NAMALWA (cell line): Measurements from ENCODE around the gene NFX1.
"Not testable (repeated sequence)": the region's sequence is repeated elsewhere in the genome, so short reads cannot be mapped to it uniquely, and the experiment has no call there.

Experiments
- DNase-seq: peaks from one replicate; pipeline ENCODE4 v3.0.0-alpha.2; 2015; ENCODE audit warnings: low spot score

The NFX1 gene

DNA sequence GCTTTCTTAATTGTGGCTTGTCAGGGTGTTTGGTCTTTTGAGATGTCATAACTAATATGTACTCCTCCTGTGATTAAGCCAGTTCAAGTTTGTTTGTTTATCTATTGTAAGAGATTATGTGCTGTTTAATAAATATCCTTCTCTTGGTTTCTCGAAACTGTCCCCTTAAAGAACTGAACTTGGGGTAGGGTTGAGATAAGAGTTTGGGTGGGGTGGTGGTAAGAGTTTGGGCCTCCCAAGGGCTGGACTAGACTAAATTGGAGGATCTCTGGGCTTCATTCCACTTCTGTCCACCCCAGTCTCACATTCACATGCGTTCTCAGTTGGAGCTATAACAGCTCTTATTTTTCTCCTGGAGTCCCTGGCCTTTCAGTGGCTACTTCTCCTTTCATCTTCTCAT is 73.8 kb downstream of the NFX1 start:
- no peak for DNase-seq

DNA sequence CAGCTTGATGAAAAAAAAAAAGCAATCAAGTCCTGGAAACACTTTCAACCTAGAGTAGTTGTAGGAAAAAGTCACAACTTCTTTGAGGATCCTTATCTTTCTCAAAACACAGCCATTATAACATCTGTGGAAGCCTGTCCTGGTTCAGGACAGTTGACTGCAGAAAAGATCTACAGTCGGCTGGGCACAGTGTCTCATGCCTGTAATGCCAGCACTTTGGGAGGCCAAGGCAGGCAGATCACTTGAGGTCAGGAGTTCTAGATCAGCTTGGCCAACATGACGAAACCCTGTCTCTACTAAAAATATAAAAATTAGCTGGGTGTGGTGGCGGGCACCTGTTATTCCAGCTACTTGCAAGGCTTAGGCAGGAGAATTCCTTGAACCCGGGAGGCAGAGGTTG is 74.5 kb downstream of the NFX1 start:
- not testable (repeated sequence) for DNase-seq

DNA sequence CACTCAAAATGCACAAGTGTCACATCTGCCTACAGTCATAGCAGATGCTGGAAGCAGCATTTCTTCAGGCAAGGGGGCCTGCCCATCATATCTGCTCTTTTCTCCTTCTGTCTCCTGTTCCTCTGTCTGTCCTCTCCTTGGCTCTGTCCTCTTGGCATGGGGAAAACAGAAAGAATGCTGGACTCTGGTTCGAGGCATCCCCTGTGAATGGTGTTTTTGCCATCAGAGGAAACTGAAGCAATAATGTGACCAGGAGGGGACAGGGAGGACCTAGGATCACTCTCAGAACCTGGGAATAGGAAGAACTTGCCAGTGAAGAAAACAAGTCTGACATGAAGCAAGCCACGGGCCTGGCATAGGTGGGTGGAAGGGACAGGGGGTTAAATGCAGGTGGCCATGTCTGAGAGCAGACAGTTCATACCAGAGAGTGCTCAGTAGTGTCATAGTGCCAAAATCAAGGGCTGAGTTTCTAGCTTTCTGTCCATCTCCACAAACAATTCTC is 76.7 kb downstream of the NFX1 start:
- no peak for DNase-seq

DNA sequence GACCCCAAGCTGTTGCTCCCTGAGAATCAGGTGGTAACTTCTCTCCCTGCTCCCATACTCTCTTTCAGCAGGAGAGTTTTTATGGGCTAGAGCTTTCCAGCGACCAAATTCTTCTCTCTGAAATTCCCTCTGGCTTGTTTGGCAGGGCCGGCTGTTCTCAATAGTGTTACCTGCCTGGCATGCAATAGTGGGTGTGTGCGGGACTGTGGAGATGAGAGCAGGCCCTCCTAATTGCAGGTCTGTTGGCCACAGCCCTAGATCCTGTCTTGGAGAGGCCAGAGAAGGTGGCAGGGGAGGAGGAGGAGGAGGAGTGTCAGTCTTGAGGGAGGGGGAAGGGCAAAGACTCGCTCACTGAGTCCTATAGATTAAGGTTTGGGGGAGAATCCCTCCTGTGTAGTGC is 82.6 kb downstream of the NFX1 start:
- DNase-seq, result no peak

GRCh38 chr9:33374190-33374589 is 83.9 kb downstream of the NFX1 start:
- no peak for DNase-seq

DNA sequence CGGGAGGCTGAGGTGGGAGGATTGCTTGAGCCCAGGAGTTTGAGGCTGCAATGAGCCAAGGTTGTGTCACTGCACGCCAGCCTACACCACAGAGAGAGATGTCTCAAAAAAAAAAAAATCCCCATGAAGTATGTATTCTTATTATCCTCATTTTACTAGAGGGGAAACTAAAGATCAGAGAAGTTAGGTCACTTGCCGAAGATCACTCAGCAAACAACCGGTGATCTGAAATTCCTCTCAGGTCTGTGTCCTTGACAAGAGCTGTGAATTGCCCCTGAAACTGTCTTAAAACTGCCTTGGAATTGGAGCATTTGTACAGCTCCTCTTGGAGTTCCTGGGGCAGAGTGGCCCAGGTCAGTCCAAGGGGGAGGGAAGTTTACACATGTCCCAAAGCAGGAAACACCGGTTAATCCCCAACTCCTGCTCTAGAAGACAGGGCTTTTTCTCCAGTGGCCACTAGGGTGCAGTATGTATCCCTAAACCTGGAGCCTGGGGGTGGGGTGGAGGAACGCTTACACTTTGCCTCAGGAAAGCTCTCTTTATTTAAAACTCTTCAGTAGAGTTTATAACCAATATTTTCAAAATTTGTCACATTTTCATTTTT is 84.4 kb downstream of the NFX1 start:
- peak; percentile 82 for DNase-seq

DNA sequence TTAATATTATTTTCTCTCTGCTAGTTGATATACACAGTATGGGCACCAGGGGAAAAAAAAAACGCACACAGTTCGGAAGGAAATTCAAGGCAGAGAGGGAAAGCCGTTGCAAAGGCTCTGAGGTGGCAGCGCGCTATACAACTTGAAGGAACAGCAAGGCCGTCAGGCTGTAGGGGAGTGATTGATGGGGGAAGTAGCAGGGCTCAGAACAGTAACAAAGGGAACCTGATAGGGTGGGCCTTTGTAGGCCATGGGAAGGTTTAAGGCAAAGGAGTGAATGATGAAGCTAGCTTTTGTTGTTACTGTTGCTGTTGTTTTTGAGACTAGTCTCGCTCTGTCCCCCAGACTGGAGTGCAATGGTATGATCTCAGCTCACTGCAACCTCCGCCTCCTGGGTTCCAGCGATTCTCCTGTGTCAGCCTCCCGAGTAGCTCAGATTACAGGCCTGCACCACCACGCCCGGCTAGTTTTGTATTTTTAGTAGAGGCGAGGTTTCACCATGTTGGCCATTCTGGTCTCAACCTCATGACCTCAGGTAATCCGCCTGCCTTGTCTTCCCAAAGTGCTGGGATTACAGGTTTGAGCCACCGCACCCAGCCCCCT is 85.0 kb downstream of the NFX1 start:
- no peak for DNase-seq

DNA sequence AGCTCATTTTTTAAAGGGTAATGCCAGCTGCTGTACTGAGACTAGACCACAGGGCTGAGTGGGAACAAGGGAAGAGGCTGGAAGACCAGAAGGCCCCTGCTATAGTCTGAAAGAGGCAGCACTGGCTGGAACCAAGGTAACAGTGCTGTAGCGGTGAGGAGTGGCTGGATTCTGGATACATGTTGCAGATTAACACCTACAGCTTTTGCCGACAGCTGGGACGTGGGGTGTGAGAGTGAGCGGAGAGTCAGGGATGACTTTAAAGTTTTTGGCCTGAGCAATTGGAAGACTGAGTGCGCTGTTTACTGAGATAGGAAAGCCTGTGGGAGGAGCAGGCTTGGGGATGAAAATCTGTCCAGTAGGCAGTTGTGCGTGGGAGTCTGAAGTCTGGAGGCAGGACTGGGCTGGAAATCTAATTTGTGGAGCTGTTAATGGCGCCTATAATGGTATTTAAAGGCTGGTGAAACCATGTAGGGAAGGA is 85.6 kb downstream of the NFX1 start:
- DNase-seq, result no peak

DNA sequence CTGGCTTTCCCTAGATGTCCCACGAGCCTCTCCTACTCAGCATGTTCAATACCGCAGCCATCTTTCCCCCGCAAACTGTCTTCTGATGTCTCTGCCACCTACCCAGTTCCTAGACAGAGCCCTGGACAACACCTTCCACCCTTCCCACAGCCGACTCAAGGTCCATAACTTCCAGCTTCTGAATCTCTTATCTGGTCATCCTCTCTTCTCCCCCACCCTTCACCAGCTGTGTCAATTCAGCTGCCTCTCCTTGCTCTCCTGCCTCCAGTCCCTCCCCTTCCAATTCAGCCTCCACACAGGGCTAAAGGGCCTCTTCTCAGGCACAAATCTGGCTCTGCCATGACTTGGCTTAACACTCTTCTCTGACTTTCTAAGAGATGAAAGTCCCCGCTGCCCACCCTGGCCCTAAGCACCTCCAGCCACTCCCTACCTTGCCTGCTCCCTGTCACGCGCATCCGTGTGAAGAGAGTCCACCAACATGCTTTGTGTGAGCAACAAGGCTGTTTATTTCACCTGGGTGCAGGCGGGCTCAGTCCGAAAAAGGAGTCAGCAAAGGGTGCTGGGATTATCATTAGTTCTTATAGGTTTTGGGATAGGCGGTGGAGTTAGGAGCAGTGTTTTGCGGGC is 86.9 kb downstream of the NFX1 start:
- DNase-seq, result no peak

DNA sequence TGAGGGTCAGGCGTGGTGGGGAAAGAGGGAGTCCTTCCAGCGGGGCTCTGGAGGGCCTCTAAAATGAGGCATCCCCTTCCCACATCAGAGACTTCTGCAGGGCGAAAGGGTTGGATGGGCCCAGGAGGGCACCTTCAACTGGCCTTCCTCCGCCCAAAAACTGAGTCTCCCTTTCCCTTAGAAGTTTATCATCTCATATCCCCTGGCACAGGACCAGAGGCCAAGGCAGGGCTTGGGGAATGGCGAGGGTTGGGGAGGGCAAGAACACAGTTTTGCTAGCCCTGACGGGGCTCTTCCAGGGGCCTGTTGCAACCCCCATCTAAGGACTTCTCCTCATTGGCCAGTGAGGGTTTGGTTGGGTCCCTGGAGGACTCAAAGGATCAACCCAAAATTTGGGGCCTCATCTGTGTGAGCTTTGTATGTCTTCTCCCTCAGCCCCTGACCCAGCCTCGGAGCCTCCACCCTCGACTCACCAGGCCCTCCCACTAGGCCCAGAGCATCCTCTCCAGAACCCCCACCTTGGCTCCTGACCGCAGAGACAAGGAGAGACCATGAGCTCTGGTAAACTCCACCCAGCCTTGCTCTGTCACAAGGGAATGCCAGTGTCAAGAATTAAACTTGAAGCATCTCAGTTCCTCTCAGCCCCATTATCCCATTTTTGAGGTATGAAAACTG is 87.9 kb downstream of the NFX1 start:
- DNase-seq, result no peak

DNA sequence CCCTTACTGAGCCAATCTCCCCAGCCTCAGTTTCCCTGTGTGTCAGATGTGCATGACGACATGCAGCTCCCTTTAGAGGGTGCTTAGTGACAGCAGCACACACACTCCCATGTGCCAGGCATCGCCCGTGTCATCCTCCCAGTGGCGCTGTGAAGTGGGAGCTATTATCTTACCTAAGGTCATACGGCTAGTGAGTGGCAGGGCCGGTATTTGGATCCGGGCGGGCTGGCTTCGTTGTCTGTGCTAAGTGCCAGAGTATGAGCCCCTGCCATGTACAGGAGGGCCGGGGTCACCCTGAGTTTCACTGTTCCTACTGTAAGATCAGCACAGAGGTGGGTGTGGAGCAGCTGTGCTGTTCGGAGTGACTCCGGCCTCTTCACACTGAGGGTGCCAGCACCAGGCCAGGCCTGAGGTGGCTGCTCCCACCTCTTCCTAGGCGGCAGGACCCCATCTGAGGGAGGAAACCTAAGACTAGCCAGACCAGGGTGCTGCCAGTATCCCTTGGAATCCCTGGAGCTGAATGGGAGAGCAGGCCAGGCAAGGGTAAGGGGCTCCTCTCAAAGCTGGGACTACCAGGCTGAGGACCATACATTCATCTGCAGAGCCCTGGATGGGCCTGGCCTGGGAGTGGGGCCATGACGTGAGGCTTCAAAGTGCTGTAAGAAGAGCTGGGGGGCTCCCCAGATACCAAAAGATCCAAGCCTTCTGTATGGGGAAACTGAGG is 89.5 kb downstream of the NFX1 start:
- DNase-seq, result no peak

- peak; percentile 23 for DNase-seq
Observed at GRCh38 chr9:33380390-33381094, 90.2 kb downstream of the NFX1 start.

GRCh38 chr9:33381231-33381791 is 91.0 kb downstream of the NFX1 start:
- DNase-seq, result no peak

GRCh38 chr9:33382397-33382796 is 92.1 kb downstream of the NFX1 start:
- not testable (repeated sequence) for DNase-seq

DNA sequence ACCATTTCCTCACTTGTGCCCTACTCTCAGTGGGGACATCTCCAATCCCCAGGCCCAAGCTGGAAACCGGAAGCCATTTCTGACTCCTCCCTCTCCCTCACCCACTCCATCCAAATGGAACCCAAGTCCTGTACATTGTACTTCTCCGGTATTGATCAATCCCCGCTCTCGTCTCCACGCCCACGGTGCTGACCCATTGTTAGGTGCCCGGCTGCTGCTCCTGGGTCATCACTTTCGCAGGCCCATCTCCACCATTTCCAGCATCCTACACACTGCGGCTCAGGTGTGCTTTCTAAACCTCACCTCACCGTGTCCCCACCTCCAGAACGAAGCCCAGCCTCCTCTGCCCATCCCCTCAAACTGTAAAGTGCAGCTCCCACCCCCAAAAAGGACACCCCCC is 93.1 kb downstream of the NFX1 start:
- not testable (repeated sequence) for DNase-seq

DNA sequence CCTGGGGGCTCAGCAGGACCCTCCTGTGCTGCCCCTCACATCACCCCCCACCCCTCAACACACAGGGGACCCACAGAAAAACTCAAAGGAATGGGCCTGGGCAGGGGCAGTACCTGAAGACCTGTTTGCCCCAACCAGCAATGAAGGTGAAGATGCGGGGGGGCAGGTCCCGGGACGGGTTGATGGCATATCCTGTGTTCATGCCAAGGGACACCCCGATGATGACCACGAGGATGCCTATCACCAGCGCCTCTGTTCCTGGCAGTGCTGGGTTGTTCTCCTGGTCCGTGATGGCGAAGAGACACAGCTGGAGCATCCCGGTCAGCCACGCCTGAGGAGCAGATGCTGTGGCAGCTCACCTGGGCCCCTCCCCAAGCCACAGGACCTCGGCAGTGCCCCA is 95.2 kb downstream of the NFX1 start:
- DNase-seq, result not testable (repeated sequence)

DNA sequence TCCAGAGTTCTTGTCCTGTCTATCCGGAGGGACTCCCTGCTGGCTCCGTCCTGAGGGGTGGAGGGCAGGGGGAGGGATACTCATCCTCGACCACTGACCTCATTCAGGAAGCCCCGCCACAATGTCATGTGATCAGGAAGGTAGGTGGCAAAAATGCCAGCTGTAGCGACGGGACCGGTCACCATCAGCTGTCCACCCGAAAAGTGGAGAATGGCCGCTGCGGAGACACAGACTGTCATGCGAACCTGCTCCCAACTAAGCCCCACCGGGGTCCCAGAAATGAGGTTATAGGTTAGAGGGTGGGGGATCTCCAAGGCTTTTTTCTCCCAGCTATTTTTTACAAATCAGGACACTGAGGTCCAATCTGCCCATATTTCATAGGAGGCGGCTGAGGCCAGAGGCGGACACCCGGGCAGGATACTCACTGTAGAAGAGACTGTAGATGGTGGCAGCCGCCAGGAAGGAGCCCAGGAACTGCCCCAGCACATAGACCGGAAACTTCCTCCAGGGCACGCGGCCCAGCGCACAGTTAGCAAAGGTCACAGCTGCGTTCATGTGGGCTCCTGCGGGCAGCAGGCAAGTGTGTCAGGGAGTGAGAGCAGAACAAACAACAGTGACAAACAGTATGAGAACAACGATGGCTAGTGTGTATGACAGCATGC is 95.8 kb downstream of the NFX1 start:
- not testable (repeated sequence) for DNase-seq

GRCh38 chr9:33386641-33386996 is 96.3 kb downstream of the NFX1 start:
- DNase-seq, result not testable (repeated sequence)

GRCh38 chr9:33386998-33387397 is 96.7 kb downstream of the NFX1 start:
- not testable (repeated sequence) for DNase-seq

- DNase-seq, result no peak
Observed at GRCh38 chr9:33388110-33388994, 98.0 kb downstream of the NFX1 start.
